HG02938 (cell line): Measurements from ENCODE around the gene GAPVD1.
"Not testable (repeated sequence)": the region's sequence is repeated elsewhere in the genome, so short reads cannot be mapped to it uniquely, and the experiment has no call there.

Experiments
- ATAC-seq: cut with Tn5 transposase; IDR thresholded peaks from one replicate; pipeline ENCODE4 v1.9.1; 2021; ENCODE audit warnings: mild to moderate bottlenecking, moderate library complexity; ENCODE audit not compliant: unreplicated experiment

The GAPVD1 gene, protein sequence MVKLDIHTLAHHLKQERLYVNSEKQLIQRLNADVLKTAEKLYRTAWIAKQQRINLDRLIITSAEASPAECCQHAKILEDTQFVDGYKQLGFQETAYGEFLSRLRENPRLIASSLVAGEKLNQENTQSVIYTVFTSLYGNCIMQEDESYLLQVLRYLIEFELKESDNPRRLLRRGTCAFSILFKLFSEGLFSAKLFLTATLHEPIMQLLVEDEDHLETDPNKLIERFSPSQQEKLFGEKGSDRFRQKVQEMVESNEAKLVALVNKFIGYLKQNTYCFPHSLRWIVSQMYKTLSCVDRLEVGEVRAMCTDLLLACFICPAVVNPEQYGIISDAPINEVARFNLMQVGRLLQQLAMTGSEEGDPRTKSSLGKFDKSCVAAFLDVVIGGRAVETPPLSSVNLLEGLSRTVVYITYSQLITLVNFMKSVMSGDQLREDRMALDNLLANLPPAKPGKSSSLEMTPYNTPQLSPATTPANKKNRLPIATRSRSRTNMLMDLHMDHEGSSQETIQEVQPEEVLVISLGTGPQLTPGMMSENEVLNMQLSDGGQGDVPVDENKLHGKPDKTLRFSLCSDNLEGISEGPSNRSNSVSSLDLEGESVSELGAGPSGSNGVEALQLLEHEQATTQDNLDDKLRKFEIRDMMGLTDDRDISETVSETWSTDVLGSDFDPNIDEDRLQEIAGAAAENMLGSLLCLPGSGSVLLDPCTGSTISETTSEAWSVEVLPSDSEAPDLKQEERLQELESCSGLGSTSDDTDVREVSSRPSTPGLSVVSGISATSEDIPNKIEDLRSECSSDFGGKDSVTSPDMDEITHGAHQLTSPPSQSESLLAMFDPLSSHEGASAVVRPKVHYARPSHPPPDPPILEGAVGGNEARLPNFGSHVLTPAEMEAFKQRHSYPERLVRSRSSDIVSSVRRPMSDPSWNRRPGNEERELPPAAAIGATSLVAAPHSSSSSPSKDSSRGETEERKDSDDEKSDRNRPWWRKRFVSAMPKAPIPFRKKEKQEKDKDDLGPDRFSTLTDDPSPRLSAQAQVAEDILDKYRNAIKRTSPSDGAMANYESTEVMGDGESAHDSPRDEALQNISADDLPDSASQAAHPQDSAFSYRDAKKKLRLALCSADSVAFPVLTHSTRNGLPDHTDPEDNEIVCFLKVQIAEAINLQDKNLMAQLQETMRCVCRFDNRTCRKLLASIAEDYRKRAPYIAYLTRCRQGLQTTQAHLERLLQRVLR (N-terminal part only)

DNA sequence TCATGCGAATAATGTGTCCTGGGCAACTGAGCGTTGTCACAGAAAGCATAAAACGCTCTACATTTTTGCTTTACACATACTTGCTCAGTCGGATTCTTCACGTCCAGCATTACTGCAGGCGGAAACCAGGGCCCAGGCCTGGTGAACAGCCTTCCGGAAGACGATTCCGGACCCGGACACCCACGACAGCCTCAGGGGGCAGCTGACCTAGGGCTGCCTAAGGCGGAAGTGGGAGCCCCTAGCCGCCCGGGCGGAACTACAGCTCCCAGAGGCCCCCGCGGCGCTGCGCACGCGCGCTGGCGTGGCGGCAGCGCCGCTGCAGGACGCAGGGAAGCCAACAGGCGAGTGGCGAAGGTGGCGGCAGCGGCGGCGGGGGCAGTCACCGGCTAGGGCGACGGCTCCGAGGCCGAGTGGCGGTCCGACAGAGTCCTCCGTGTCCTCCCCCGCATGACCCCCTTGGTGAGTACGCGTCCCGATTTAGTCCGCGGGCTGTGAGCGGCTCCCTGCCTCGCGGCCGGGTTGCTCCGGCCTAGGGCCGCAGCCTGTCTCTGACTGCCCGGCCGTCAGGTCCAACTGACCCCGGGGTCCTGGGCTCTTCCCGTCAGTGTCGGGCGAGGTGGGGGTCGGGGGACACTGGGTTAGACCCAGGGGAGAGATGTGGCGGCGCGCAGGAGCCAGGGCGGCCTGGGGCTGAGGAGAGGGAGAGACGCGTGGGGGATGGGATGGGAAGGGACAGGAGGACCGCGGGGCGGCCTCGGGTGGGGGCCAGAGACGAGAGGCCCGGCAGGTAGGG, at the start of gene GAPVD1:
Gene GAPVD1, plus strand, starts transcription at position 326 of the 793 bp plus-strand sequence. CDS start 37,096 bp downstream, outside the sequence.
- peak; percentile 85 for ATAC-seq

DNA sequence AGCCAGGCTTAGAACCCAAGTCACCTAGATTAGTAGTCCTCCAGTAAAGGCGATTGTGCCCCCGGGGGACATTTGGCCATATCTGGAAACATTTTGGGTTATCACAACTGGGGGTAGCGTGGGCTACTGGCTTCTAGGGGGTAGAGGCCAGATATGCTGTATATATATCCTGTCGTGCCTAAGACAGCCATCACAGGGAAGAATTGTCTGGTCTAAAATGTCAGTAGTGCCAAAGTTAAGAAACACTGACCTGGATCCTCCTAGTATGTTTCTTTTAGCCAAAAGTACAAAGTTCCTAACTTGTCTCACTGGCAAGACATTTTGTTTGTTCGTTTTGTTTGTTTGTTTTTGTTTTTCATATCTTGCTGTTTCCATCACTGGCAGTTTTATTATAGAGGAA, 47.4 kb upstream of the GAPVD1 start:
- ATAC-seq = no peak

DNA sequence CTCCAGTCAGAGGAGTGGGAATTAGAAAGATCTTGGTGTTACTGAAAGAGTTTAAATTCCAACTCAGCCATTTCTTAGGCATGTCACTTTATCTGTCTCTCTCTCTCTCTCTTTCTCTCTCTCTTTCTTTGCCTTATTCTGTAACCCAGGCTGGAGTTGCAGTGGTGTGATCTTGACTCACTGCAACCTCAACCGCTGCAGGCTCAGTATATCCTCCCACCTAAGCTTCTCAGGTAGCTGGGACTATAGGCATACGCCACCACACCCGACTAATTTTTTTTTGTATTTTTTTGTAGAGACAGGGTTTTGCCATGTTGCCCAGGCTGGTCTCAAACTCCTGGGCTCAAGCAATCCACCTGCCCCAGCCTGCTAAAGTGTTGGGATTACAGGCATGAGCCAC, 43.0 kb upstream of the GAPVD1 start:
- no peak for ATAC-seq

DNA sequence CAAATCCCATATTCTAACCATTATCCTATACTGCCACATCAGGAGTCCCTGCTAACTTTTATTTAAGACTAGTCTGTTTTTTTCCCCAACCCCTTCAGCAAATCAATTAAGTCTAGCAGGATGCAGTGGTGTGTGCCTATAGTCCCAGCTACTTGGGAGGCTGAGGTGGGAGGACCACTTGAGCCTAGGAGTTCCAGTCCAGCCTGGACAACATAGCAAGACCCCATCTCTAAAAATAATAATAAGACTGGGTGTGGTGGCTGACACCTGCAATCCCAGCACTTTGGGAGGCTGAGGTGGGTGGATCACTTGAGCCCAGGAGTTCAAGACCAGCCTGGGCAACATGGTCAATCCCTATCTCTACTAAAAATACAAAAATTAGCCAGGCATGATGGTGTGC, 36.8 kb upstream of the GAPVD1 start:
- ATAC-seq = not testable (repeated sequence)

DNA sequence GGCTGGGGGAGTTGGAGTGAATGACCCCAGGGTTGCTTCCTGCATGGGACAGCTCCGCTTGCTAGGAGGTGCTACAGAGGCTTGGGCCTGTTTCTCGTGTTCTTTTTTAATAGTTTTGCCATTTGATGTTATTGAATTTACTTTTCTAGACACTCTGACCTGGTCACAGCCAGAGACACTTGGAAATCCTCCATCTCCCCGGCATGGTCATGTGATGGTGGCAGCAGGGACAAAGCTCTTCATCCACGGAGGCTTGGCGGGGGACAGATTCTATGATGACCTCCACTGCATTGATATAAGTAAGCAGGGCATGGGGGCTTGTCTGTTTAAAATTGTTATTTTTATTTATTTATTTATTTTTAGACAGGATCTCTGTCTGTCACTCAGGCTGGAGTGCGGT, 33.9 kb upstream of the GAPVD1 start:
- ATAC-seq = no peak

DNA sequence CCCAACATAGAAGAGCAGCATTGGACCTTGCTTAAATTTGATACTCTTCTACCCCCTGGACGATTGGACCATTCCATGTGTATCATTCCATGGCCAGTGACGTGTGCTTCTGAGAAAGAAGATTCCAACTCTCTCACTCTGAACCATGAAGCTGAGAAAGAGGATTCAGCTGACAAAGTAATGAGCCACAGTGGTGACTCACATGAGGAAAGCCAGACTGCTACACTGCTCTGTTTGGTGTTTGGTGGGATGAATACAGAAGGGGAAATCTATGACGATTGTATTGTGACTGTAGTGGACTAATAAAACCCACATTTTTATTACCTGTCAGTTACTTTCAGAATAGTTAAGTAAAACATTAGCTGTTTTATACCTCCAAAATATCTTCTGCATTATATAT, 27.9 kb upstream of the GAPVD1 start:
- ATAC-seq = no peak

DNA sequence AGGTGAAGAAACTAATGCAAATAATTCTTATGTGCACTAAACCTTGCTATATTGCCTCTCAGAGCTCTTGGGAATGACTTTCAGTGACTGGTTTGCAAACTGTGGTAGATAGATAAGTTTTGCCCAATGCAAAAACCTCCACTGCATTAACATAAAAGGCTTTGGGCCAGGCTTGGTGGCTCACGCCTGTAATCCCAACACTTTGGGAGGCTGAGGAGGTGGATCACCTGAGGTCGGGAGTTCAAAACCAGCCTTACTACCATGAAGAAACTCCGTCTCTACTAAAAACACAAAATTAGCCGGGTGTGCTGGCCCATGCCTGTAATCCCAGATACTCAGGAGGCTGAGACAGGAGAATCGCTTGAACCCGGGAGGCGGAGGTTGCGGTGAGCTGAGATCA, 27.5 kb upstream of the GAPVD1 start:
- ATAC-seq = not testable (repeated sequence)

DNA sequence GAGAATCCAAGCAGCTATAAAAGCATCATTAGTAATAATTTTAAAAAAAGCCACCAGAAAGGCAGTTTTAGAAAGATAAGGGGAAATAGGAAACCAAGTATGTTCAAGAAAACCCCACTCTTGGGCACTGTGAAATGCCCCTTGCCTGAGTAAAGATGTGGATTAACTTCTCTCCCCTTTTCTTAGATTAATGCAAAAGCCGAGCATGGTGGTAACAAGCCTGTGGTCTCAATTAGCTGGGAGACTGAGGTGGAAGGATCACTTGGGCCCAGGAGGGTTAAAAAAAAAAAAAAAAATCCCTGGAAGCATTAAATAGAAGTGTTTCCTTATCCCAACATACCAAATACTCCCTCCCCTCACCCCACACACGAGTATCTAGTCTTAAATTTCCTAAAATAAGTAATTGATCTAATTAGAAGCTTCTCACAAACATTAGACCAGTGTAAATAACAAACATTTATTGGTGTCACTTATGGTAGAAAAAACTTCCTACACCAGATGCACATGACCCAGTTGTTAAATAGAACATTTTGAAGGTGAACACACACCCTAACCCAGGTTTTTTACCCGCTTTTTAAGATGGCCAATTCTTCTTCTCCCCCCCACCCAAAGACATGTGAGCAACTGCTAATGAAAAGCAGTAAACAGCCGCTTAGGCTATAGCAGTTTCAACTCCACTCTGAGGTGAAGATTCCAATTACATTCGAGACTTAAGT, 25.7 kb upstream of the GAPVD1 start:
- no peak for ATAC-seq

DNA sequence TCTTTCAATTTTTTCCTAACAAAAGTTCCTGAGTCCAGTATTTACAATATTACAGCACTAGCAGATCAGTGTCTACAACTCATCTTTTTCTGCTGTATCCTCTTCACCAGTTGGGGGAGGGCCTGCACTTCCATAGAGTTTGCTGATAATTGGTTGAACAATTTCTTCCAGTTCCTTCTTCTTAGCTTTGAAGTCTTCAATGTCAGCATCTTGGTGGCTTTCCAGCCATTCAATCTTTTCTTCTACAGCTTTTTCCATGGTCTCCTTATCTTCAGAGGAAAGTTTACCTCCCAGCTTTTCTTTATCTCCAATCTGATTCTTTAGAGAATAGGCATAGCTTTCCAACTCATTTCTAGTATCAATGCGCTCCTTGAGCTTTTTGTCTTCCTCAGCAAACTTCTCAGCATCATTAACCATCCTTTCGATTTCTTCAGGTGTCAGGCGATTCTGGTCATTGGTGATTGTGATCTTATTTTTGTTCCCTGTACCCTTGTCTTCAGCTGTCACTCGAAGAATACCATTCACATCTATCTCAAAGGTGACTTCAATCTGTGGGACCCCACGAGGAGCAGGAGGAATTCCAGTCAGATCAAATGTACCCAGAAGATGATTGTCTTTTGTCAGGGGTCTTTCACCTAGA, 25.0 kb upstream of the GAPVD1 start:
- ATAC-seq = not testable (repeated sequence)

DNA sequence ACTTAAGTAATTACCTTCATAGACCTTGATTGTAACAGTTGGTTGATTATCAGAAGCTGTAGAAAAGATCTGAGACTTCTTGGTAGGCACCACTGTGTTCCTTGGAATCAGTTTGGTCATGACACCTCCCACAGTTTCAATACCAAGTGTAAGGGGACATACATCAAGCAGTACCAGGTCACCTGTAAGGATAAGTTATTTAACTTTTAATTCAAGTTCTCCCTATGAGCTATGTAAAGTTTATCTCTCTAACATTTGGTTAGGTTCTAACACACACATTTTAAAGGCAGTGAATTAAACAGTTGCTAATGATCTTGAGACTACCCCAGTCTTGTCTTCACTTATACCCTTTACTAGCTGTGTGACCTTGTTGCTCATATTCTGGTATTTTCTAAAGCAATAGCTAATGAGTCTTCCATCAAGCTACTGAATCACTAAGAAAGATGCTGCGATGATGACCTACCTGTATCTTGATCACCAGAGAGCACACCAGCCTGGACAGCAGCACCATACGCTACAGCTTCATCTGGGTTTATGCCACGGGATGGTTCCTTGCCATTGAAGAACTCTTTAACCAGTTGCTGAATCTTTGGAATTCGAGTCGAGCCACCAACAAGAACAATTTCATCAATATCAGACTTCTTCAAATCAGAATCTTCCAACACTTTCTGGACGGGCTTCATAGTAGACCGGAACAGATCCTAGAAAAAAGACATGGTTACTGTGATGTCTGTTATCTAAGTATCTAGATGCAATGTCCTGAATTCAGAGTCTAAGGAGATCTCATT, 23.3 kb upstream of the GAPVD1 start:
- no peak for ATAC-seq

DNA sequence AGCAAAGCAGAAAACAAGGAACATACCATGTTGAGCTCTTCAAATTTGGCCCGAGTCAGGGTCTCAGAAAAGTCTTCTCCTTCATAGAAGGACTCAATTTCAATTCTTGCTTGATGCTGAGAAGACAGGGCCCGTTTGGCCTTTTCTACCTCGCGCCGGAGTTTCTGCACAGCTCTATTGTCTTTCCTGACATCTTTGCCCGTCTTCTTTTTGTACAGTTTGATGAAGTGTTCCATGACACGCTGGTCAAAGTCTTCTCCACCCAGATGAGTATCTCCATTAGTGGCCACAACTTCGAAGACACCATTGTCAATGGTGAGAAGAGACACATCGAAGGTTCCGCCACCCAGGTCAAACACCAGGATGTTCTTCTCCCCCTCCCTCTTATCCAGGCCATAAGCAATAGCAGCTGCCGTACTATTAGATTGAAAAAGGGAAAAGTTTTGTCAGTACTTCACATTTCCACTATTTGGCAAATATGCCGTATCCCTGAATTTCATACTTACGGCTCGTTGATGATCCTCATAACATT, 22.6 kb upstream of the GAPVD1 start:
- no peak for ATAC-seq

DNA sequence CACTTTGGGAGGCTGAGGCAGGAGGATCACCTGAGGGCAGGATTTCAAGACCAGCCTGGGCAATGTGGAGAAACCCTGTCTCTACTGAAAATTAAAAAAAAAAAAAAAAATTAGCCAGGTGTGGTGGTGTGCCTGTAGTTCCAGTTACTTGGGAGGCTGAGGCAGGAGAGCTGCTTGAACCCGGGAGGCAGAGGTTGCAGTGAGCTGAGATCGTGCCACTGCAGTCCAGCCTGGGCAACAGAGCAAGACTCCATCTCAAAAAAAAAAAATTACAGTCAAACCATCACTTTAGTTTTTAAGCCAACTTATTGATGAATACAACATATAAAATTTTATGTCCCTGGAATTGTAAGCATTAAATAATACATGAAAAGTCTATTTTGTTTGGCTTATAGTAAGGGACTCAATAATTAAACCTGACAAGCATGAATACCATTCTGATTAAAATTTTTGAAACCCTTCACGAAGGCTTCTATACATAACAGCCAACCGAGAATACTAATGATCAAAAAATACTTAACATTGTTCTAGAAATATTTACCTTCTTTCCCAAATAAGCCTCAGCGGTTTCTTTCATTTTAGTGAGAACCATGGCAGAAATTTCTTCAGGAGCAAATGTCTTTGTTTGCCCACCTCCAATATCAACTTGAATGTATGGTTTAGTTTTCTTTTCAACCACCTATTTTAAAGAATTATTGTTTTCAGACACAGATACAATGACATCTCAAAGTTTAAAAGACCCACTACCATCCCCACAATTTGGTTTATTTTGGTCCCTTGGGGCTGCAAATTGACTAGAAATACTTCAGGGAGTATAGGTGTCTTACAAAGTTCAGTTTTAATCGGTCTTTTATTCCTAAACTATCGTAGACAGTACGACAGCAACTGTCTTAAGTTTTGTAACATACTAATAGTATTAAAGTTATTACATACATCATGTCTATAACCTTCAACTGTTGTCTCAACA, 21.7 kb upstream of the GAPVD1 start:
- ATAC-seq = no peak

DNA sequence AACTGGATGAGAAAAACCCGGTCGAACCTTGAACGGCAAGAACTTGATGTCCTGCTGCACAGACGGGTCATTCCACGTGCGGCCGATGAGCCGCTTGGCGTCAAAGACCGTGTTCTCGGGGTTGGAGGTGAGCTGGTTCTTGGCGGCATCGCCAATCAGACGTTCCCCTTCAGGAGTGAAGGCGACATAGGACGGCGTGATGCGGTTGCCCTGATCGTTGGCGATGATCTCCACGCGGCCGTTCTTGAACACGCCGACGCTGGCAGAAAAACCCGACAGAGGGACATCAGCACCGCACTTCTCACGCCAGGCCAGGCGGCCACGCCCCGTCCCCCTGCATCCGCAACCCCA, 21.0 kb upstream of the GAPVD1 start:
- peak; percentile 2 for ATAC-seq

DNA sequence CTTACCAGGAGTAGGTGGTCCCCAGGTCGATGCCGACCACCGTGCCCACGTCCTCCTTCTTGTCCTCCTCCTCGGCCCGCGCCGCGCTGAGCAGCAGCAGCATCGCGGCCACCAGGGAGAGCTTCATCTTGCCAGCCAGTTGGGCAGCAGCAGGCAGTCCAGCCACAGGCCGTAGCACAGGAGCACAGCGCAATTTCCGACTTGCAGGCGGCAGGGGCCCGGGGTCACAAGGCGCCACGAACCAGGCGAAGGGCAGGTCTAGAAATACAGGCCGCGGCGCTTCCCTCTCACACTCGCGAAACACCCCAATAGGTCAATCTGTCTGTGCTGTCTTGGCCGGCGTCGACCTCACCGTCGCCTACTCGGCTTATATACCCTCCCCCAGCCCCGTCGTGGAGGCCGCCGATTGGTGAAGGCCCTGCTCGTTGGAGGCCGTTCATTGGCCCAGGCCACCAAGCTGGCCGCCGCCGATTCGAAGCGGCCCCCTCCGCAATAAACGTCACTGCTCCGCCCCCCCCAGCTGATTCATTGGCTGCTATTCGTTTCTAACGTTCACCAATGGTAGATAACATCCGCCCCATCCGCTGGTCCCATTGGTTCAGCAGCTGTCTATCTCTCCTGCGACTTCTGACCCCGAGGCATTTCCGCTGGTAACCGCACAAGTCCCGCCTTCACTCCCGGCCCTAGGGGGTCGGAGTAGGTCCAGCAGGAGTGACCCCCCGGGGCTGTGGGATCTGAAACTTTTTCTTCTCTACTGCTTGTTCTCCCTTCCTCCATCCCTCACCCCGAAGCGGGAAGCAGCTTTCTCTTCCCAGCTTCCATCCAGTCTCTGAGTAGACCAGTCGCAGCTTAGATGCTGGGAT, 20.4 kb upstream of the GAPVD1 start, which contains the start of gene HSPA5:
Gene HSPA5, minus strand, starts transcription at position 344 of the 863 bp plus-strand sequence. Its CDS starts 217 bp downstream, at position 127.
- ATAC-seq = peak; percentile 94

DNA sequence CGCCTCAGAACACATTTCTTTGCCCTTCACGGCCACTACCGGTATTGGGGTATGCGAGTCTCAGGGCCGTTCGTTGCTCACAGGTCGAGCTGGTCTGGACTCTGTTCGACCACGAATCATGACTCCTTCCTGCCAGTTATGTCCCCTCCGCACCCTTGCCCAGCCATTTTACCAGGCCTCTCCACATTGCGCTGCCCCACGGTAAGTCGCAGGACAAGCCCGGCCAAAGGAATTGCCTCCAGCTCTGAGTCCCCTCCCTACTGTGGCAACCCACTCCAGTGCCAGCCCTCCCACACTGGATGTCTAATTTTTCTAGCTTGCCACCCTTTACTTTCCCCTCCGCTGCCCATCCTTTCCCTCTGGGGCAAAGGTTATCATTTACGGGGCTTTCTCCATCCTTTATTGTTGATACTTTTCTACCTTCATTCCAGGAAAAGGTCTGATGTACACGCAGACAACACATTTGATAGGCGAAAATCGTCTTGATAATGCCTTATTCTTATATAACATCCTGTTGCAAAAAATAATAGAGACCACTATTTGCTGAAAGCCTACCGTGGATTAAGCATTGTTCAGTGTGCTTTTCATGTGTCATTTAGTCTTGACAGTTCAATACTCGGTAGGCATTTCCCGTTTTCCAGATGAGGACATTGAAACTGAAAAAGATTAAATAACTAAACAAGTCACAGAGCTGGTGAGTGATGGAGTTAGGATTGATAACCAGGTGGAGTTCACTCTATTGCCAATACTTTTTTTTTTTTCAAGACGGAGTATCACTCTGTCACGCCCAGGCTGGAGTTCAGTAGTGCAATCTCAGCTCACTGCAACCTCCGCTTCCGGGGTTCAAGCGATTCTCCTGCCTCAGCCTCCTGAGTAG, 19.5 kb upstream of the GAPVD1 start:
- ATAC-seq = peak; percentile 16
